GM12865 (cell line): ENCODE measurements around the gene OSBPL10.

Experiments used
- DNase-seq: peaks from one replicate; pipeline ENCODE4 v3.0.0; 2010; ENCODE audit warnings: low read depth
- H3K4me3 ChIP-seq: 2 replicates; pipeline ENCODE4 v1.5.1; 2011; ENCODE audit warnings: mild to moderate bottlenecking, low read depth, low read length, control low read depth
- CTCF ChIP-seq: IDR thresholded peaks from 2 replicates; pipeline ENCODE4 v1.5.1; 2011; ENCODE audit warnings: low read length, control low read depth, low read depth, inconsistent platforms; ENCODE audit not compliant: insufficient read depth; ENCODE audit errors: missing control alignments

OSBPL10 gene

GRCh38 chr3:31921837-31922236 is 59.2 kb downstream of the OSBPL10 start:
- no peak for DNase-seq
- TF ChIP-seq CTCF, result no peak
- no peak overlapping the region for H3K4me3 ChIP-seq

GRCh38 chr3:31920310-31920709 is 60.8 kb downstream of the OSBPL10 start:
- no peak overlapping the region for H3K4me3 ChIP-seq
- TF ChIP-seq CTCF, result no peak
- DNase-seq, result no peak

- no peak for DNase-seq
- no peak for TF ChIP-seq CTCF
- no peak overlapping the region for H3K4me3 ChIP-seq
Measured at GRCh38 chr3:31919528-31919927, 61.5 kb downstream of the OSBPL10 start.

- TF ChIP-seq CTCF, result no peak
- peak; percentile 39 for DNase-seq
- no peak overlapping the region for H3K4me3 ChIP-seq
Measured at GRCh38 chr3:31918179-31919150, 62.6 kb downstream of the OSBPL10 start.

GRCh38 chr3:31917303-31918005 is 63.6 kb downstream of the OSBPL10 start:
- peak overlapping the region; percentile 1; the same call in 1 of the 2 replicates for H3K4me3 ChIP-seq
- DNase-seq, result peak; percentile 63
- TF ChIP-seq CTCF, result no peak

GRCh38 chr3:31911643-31912042 is 69.4 kb downstream of the OSBPL10 start:
- DNase-seq, result no peak
- TF ChIP-seq CTCF, result no peak
- H3K4me3 ChIP-seq, result no peak overlapping the region

- TF ChIP-seq CTCF, result no peak
- DNase-seq, result no peak
- no peak overlapping the region for H3K4me3 ChIP-seq
Measured at GRCh38 chr3:31911124-31911523, 69.9 kb downstream of the OSBPL10 start.
